Stimulated activated CD4-positive, alpha-beta T cell treated with anti-CD3 and anti-CD28 coated beads, Interleukin-12 subunit alpha, Interleukin-12 subunit beta, amount 100 ng/mL, for 24 hours (primary cell): ENCODE measurements around the gene DENND6B.

Experiments used
- DNase-seq, 2 experiments: peaks; one replicate each; pipeline ENCODE4 v3.0.0-alpha.2; 2020; ENCODE audit warnings: low read depth in 2 of 2

The DENND6B gene

DNA sequence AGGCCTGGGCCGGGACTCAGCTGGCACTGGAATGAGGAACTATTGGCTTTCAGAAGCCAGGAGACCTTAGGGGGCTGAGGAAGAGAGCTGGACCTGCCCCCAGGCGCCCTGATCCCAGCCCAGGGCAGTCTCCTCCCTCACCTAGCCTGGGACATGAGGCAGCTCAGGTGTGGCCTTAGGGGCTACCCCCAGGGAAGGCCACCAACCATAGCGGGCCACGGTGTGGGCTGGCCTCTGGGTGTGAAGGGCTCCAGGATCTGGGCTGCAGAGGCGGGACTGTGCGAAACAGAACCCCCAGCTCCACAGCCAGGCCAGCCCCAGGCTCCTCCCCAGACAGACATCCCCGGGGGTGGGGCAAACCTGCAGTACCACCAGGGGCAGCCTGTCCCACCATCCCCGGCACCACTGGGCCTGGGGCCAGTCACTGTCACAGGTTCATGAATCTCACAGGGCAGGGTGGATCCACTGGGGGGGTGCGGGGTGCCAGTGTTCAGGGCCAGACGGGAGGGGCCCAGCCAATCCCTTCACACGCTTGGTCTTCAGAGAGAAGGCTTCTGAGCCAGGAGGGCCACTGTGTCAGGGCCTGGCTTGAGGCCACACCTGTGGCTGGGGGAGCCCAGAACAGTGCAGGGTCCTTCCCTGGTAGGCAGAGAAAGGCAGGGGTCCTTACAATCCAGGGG lies 22.8 kb downstream of the DENND6B start:
- DNase-seq: no peak

DNA sequence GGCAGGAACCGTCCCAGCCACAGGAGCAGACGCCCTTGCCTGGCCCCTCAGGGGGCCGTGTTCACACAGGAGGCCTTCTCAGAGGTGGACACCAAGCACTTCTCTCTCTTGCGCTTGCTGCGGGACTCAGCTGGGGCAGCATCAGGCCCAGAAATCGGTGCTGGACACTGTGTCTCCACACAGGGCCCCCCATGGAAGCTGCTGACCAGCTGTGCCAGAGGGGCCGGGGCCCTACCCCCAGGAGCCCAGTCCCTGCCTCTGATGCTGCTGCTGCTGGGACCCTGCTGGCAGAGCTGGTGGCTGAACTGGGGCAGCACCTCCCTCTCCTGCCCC lies 23.3 kb downstream of the DENND6B start:
- no peak for DNase-seq

DNA sequence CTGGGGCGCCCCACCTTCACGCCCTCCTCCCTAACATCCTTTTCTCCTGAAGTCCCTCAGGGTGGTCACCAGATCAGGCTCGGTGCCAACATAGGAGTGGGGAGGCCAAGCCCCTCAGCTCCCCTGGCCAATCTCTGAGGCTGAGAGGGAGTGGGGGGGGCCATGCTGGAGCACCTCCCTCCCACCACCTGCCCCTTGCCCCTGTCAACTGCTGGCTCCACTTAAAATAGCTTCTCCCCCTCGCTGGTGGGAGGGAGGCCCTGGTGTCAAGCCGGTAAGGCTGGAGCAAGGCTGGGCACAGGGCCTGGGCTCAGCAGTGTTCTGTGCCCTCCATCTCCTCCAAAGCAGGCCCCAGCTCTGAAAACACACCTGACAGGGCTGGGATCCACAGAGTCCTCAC lies 24.2 kb downstream of the DENND6B start:
- DNase-seq: no peak

DNA sequence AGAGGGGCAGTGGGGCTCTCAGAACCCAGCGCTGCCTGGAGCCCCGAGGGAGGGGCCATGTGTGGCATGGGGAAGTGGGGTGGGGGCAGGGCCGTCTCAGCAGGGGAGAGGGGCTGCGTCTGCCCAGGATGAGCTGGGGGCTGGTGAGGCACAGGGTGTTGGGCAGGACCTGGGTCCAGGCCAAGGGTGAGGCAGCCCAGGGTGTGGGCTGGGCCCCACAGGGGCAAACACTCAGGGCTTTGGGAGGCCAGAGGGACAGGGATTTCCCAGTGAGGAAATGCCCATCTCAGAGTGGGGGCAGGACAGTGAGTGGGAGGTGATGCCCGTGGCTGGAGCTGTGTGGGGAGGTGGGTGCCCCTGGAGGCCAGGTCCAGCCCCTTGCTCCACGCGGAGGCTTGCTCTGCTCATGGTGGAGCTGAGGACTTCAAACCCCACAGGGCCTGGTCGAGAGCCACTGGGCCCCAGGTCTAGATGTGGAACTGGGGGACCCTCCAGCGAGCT lies 24.7 kb downstream of the DENND6B start:
- no peak for DNase-seq

DNA sequence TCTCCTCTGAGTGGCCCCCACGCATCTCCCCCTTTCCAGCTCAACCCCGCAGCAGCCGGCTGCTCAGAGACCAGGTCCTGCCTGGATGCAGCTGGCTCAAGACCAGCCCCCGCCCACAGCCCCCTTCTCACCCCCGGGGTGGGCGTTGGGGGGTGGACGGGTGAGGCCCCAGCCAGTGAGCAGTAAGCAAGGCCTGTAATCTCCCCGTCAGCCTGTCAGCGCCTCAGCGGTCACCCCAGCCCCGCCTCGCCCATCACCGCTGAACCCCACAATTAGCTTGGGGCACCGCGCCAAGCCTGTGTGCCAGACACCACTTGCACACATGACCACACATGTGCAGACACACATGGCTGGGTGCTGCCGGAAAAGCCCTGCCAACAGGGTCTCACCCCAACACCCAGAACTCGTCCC lies 25.2 kb downstream of the DENND6B start:
- no peak for DNase-seq

DNA sequence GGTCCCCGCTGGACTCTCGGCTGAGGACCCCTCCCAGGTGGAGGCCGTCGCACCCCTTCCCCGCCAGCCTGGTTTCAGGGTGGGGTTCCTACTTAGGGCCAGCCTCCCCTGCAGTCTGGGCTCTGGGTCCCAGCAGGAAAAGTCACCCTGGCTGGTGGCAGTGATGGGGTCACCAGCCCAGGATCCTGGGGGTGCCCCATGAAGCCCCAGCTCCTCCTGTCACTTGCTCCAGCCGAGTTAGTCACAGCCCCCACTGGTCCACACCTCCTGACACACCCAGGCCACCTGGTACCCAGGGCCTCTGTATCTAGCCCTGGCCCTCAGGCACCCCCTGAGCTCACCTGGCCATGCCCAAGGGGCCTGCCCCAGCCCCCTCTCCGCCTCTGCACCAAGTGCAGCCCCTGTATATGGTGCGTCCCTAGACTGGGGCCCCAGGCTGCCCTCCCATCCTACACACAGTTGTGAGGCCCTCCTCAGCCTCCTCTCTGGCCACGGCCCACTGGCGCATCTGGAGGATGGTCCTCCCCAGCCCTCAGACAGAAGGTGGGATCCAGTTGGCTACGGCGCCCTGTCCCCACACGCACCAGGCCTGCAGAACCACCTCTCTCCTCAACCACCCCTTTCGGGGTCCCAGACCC lies 26.1 kb downstream of the DENND6B start:
- no peak for DNase-seq

DNA sequence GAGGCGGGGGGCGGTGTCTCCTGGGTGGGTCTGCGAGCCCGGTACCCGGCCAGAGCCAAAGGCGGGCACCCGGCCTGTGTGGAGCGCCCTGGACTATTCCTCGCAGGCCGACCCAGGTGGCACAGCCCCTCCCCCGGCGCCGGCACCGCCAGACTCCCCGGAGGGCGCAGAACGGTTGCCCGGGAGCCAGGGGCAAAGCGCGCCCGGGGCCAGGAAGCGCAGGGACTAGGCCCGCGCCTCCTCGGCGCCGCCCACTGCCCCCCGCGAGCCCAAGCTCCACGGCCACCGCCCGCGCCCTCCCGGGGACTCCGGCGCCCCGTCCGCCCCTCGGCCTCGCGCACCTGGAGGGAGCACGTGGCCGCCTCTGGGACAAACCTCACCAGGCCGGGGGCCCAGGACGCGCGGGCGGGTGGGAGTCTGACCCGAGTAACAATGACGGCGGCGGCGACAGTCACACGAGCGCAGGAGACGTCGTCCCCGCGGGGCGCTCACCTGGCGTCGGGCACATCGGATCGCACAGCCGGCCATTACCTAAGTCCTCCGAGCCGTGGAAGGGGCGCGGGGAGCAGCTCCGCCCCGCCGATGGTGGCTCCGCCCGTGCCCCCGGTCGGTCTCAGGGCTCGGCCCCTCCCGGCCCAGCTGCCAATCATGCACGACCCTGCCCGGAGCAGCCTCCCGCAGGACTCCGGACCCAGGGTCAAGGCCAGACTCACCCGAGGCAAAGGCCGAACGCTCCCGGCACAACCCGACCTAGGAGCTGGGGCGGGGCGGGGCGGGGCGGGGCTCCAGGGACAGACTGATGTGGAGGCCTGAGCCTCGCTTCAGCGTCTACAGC lies 26.8 kb downstream of the DENND6B start:
- DNase-seq: no peak

DNA sequence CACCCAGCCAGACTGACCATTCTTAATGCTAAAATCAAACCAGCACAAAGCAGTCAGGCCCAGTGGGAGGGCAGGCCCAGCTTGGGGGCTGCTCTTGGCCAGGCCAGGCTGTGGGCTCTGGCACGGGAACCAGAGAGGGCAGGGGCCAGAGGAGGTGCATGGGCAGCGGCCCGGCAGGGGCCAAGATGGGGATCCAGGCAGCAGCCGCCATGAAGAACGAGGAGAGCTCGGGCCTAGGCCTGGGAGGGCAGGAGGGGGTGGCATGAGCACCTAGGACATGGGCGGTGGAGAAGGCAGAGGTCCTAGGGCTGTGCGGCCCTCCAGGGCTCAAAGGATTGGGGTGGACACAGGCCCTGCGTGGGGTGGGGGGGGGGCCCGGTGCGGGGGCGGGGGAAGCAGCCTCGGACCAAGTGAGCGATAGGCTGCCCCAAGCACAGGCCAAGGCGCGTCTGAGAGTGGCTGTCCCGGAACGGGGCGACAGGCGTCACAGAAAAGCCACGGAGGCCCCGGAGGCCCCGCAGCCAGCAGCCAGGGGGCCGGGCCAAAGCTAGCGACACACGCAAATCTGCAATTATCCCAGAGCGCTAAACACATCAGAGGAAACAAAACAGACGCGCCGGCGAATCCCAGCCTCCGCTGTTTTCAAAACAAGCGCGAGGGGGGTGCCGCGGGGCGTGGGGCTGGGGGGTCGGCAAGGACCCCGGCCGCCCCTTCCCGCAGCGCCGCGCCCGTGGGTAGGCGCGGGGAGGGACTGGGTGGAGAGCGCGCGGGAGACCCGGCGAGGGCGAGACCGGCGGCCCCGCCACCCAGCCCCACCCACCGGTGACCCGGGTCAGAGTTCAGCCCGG lies 27.7 kb downstream of the DENND6B start:
- DNase-seq: no peak

DNA sequence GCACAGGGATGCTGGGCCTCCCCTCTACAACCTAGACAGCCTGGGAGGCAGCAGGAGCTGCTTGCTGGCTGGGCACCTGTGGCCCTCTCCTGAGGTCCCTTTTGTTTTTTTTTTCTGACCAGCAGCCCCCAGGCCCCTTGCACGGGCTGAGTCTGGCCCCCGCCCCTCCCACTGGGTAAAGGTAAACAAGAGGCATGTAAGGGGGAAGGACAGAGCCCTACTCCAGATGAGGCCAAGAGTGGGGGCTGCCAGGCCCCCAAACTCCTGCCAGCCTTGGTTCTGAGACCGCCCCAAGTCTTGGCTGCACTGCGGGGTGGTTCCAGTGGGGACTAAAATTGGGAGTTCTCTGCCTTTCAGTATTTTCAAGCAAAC lies 28.6 kb downstream of the DENND6B start:
- DNase-seq: no peak

DNA sequence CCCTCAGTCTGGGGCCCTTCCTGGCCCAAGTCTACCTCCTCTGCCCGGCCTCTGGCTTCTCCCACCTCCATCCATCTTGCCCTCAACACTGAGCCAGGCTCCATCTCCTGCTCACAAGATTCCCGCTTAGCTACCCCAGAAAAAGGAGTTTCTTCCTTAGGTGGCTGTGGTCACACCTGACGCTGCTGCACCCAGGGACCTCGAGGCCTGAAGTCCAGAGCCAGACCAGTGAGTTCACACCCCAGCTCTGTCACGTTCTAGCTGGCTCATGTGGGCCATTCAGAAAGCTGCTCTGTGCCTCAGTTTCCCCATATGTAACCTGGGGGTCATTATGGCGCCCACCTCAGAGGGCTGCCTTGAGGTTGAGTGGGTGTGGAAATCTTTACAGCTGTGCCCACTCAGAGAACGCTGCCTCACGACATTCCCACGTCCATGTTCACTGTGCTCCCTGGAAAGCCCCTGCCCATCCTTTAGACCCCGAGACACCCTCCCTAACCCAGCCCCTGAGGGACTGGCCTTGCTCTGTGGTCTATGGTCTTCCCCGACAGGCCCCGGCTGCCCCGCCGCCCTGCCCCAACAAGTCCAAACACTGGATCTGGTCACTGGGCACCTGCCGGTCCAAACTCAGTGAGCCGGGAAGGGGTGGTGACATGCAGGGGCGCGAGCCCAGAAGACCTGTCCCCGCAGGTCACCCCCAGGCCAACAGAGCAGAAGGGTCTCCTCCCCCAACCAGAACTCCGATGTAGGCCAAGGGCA lies 29.1 kb downstream of the DENND6B start:
- DNase-seq: no peak

DNA sequence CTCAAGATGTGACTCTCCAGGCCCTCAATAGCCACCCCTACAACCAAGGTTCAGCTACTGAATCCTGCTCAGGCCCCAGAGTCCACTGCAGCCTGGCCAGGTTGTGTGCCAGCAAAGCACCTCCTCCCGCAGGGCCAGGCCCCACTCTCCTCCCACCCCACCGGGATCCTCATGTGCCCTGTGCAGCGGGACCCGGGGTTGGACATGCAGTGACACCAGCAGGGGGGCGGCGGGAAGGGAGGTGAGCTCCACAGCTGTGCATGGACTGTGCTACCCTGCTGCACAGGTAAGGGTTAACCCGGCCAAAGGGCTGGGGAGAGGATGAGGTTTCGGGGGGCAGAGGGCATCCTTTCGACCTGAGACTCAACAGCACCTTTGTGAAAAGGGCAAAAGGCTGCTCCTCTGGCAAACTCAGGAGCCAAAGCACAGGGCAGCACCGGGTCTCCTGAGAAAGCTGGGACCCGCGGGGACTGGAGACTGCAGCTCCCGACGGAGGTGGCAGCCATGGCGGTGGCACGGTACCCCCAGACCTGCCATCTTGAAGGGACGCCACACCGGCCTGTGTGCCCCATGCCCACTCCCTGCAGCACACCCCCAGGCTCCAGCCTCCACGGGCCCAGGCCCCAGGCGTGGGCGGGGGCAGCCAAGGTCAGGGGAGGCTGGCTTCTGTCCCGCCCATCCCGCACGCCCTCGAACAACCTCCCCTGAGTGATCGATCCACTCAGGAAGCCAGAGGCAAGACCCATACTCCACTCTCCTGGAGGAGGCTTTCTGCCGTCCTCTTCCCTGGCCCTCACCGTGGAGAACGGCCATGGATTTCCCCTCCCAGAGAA lies 29.9 kb downstream of the DENND6B start:
- DNase-seq: no peak

DNA sequence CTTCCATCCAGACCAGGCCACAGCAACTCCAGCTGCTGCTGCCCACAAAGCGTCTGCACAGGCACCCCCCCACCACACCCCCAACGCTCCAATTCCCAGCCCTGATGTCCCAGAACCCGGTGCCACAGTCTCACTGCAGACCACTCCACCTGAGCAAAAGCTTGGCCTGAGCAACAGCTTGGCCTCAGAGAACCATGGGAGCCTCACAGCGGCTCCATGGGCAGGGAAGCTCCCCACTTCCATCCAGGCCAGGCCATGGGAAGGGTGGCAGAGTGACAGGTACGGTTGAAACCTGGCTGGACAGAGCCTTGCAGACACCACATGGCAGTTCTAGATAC lies 32.5 kb downstream of the DENND6B start:
- no peak for DNase-seq

DNA sequence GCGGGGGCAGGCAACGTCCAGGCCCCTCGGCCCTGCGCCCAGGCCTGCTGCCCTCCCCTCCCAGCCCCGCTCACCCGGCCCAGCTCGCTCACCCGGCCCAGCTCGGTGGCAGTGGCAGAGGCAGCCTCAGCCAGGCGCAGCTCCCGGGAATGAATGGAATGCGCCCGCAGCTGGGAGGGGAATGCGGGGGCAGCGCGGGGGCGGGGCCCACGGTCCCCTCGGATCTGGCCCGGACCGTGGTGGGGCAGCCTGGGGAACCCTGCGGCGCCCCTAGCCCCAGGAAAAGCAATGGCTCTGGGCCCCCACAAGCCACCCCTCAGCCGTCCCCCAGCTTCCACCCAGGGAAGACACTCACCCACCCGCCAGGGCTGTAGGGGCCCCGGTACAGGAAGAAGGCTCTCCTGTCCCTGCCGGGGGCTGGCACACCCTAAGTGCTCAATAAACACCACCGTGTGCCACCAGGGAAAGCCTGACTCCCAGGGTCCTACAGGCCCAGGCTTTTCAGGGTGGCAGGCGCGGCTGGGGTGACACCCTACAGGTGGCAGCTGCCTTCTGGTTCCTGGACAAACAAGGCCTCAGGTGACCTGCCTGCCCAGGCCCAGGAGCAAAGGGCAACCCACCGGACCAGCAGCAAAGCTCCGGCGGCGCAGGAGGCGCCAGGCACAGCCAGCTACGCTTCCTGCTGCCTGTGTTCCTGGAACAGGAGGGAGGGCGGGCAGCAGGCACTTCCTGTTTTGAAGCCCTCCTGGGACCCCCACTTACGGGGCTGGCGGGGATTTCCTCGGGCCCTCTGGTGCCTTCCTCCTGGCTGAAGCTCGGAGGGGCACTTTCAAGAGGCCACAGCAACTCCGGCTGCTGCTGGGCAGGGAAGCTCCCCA lies 33.1 kb downstream of the DENND6B start:
- DNase-seq: no peak

DNA sequence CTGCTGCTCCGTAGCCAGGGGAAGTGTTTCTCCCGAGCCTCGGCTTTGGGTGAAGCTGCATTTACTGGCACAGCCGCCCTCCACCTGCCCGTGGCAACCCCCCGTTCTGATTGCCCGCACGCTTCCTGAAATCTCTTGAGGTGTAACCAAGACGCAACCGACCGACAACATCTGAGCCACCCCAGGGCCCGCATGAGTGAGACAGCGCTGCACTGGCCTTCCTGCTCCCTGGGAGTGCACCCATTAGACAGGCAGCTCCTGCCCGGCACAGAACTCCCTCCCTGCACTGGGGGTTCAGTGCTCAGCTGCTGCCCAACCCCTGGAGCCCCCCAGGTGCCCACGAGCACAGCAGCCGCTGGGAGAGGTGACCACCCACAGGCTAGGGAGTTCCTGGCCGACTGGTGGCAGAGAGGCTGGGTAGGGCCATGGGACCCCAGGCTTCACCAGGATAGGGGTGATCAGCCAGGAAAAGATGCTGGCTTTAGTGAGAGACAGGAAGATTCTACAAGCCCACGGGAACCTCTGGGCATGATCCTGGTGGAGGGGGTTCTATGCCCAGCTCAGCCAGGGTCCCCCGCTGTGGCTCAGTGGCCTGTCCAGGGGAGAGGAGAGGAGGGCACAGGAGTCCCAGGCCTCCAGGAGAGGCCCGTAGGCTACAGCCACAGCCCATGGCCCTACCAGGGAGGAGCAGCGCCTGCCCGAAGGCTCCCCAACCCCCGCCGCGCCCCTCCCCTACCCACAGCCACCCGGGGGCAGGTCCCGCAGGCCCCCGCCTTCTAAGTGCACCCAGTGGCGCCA lies 34.0 kb downstream of the DENND6B start:
- DNase-seq: no peak

DNA sequence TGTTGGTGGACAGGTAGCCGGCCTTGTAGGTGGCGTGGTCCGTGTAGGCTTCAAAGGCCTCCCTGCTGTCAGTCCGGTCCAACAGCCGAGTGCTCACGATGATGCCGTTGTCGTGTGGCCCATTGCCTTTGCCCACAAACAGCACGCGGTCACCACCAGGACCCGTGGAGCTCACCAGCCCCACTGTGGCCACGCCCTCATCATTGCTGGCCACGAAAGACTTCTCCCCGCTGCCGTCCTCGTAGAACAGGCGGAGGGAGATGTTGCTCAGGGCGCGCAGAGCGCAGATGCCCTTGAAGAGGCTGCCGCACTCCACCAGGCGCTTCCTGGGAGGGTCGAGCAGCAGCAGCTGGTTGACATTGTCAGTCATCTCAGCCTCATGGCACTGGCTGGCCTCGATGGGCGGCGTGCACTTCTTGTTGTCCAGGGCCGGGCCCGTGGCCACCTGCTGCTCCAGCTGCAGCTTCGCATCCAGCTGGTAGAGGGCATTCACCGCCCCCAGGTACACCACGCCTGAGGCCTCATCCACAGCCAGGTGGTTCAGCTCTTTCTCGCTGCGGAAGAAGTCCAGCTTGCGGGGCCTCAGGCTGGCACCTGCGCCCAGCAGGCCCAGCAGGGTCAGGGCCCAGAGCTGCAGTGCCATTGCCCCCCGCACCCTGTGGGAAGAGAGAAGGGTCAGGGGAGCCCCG lies 36.7 kb downstream of the DENND6B start:
- no peak for DNase-seq

DNA sequence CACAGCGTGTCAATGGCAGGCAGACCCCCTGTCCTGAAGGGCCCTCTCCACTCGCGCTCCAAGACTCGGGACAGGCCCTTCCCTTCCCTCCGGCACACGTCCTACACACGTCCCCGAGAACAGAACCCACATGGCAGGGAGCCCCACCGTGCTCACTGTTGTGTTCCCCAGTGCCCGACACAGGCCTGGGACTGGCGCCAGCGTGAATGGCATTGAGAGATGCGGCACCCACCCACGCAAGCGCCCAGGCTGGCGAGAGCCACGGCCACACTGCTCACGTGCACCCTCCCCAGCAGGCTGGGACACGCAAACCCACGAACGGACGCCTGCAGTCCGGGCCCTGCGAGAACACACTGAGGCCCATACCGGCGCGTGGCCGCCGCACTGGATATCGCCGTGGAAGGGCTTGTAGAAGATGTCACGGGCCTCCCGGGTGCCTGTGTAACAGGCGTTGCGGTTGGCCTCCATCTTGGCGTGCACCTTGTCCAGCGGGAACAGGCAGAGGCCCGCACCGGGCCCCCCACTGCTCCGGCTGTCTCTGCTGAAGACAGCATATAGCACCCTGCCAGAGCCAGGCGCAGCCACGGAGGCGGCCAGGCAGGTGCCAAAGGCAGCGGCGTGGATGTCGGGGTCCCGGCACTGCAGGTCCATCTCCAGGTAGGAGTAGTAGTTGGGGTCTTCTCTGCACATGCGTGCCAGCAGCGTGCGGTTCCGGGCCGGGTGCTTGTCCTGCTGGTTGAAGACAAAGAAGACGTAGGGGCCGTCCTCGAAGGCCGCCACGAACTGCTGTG lies 37.5 kb downstream of the DENND6B start:
- DNase-seq: no peak

DNA sequence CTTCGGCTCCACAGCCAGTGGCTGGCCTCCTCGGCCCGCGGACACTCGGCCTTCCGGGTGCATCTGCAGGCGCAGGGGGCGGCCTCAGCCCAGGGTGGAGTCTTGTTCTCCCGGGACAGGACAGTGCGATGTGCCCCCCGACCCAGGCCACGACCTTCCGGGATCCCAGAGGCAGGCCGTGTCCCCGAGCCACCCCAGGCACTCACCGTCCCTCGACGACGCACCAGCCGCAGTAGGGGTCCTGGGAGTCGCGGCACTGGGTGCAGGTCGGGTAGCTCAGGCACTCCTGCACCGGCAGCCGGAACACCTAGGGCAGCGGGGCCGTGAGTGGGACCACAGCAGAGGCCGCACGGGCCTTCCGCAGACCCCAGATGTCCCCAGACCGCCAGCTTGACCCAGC lies 39.1 kb downstream of the DENND6B start:
- no peak for DNase-seq
